GM12891 (cell line): Measurements from ENCODE around the gene GIT2.

Source experiments
- DNase-seq: peaks from one replicate; pipeline ENCODE4 v3.0.0; 2011; ENCODE audit warnings: low spot score; ENCODE audit not compliant: insufficient read length
- FAIRE-seq: peaks from 2 replicates; lab custom pipeline; 2011; peaks lifted over from hg19 to GRCh38; lab: Jason Lieb, UNC
- PAX5 ChIP-seq: IDR thresholded peaks from 2 replicates; pipeline ENCODE4 v1.6.1; 2011; ENCODE audit warnings: low read length, moderate library complexity, mild to moderate bottlenecking; ENCODE audit not compliant: insufficient read depth, severe bottlenecking
- POLR2A ChIP-seq: IDR thresholded peaks from 2 replicates; pipeline ENCODE4 v1.6.1; 2011; ENCODE audit warnings: low read depth, low read length, control low read depth
- POLR2AphosphoS5 ChIP-seq: IDR thresholded peaks from 2 replicates; pipeline ENCODE4 v1.6.1; 2011; ENCODE audit warnings: low read depth, low read length, control low read depth
- POU2F2 ChIP-seq: IDR thresholded peaks from 2 replicates; pipeline ENCODE4 v1.6.1; 2011; ENCODE audit warnings: low read depth, mild to moderate bottlenecking, control low read depth, low read length, moderate library complexity
- SPI1 ChIP-seq: IDR thresholded peaks from 2 replicates; pipeline ENCODE4 v1.6.1; 2011; ENCODE audit warnings: low read depth, low read length, control low read depth
- TAF1 ChIP-seq: IDR thresholded peaks from 2 replicates; pipeline ENCODE4 v1.6.1; 2011; ENCODE audit warnings: low read depth, low read length, control low read depth

Gene GIT2

DNA sequence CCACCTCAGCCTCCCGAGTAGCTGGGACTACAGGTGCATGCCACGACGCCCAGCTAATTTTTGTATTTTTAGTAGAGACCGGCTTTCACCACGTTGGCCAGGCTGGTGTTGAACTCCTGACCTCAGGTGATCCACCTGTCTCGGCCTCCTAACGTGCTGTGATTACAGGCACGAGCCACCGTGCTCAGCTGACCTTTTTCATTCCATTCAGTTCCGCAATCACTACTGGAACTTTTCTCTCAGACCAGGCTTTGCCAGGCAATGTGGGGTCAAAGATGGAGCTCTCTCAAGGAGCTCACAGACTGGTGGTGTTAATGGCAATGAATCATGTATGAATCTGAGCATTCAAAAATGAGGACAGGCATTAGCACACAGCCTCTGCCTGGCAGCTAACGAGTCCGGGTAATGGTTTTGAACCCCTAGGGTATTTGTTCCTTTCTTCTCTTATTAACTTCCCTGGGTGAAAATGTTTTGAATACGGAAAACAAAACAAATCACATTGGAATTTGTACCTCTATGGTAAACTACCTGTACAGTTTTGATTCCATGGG is 105.5 kb downstream of the GIT2 start:
- FAIRE-seq (no peak), DNase-seq (no peak)
- TF ChIP-seq TAF1: no peak
- no peak for TF ChIP-seq PAX5
- no peak for TF ChIP-seq POU2F2
- TF ChIP-seq POLR2A: no peak
- no peak for TF ChIP-seq POLR2AphosphoS5
- TF ChIP-seq SPI1: no peak

DNA sequence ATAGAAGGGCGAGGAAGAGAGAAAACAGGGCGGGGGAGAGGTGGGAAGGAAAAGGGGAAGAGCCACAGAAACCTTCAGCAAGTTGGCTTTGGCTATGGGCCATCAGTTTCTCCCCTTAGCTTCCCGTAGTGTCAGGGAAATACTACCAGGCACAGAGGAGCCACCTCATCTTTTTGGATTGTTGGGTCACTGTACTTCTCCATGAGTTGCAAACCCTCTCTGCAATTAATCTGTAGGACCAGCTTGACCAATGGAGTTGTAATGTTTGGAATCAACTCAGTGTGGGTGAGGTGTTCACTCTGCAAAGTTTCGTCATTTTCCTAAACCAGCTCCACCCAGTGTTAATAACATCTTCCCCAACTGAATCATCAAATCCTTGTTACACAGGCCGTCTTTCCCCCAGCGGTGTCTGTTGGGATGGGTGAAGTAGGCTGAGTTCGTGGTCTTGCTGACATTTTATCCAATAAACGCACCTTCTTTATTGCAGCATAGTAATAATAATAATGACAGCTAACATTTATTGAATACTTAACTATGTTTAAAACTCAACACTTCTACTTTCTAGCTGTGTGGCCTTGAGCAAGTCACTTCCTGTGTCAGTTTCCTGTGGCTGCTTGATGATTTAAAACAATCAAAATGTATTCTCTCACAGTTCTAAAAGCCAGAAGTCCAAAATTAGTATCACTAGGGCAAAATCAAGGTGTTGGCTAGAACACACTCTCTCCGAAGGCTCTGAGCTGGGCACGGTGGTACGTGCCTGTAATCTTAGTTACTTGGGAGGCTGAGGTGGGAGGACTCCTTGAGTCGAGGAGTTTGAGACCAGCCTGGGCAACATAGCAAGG is 107.8 kb downstream of the GIT2 start:
- DNase-seq (no peak), FAIRE-seq (peak; percentile 48)
- no peak for TF ChIP-seq PAX5
- TF ChIP-seq SPI1: peak; percentile 25; the same call in 1 of the 2 replicates
- no peak for TF ChIP-seq TAF1

- TF ChIP-seq POLR2A: no peak
- no peak for TF ChIP-seq POU2F2
- no peak for TF ChIP-seq TAF1
- TF ChIP-seq POLR2AphosphoS5: no peak
- TF ChIP-seq SPI1: no peak
- no peak for TF ChIP-seq PAX5
Measured at GRCh38 chr12:109885616-109886015, 110.6 kb downstream of the GIT2 start.

DNA sequence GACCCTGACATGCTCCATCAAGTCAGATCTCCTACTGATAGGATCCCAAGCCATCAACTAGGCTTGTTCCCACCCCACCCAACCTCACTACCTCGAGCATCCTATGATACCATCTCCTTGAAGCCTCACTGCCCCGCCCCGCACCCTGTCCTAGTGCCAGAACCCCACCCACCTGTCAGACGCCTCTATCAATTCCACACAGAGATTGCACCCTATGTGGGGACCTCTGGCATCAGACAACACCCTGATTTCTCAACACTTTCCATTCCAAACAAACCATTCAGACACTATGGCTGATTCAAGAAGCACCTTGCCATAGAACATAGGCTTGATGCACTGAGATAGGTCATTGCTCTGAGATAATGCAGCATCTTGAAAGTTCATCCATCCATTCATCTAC is 112.7 kb downstream of the GIT2 start:
- no peak for DNase-seq
- no peak for FAIRE-seq
- no peak for TF ChIP-seq POU2F2
- TF ChIP-seq PAX5: no peak
- no peak for TF ChIP-seq TAF1
- TF ChIP-seq POLR2AphosphoS5: no peak
- no peak for TF ChIP-seq POLR2A
- no peak for TF ChIP-seq SPI1

More at GRCh38 chr12:109885616-109886015, 110.6 kb downstream of the GIT2 start:
- no peak for DNase-seq
- no peak for FAIRE-seq

DNA sequence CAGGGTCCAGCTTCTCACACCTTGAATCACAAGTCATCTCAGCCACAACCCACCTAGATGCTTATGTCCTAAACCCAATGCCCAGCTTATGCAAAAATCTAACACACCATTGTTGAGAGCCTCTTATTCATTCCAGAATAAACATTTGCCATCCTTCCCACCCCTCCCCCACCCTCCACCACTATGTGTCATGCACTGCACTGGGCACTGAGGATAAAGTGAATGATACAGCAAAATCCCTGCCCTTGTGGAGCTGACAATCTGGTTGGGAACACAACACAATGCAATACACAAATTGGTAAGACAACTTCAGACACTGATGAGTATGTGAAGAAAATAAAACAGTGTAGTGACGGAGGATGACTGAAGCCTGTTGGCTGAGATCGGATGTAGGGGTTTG is 114.4 kb downstream of the GIT2 start:
- TF ChIP-seq POU2F2: no peak
- TF ChIP-seq TAF1: no peak
- TF ChIP-seq SPI1: no peak
- TF ChIP-seq POLR2A: no peak
- TF ChIP-seq PAX5: no peak
- no peak for TF ChIP-seq POLR2AphosphoS5
- FAIRE-seq: no peak
- no peak for DNase-seq

DNA sequence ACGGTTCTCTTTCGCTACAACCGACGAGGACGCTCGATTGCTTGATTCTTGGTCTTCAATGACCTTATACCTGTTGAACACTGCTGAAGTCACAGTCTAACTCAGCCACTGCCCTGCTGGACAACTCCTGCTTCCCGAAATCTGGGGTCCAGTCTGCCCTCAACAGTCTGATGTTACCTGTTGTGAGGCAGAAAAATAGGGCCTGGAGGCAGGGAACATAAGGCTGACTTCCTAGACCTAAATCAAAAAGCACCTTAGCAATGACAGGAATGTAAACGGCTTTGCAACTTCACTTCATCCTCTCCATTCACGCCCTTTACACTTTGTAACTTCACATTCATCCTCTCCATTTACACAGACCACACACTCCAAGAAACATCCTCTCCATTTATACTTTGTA is 115.2 kb downstream of the GIT2 start:
- FAIRE-seq: peak; percentile 58
- DNase-seq: no peak
- no peak for TF ChIP-seq TAF1
- no peak for TF ChIP-seq SPI1
- TF ChIP-seq PAX5: no peak
- no peak for TF ChIP-seq POLR2AphosphoS5
- TF ChIP-seq POLR2A: no peak
- no peak for TF ChIP-seq POU2F2

- FAIRE-seq: peak; percentile 84
Measured at GRCh38 chr12:109880043-109880931, 115.9 kb downstream of the GIT2 start, which contains the start of gene GLTP. TSS of gene GLTP (minus strand) at chr12:109880541. CDS start at chr12:109880374, 167 bp downstream.

More at GRCh38 chr12:109880043-109880931, 115.9 kb downstream of the GIT2 start, which contains the start of gene GLTP:
- peak; percentile 97 for DNase-seq
- TF ChIP-seq PAX5 (peak; percentile 16), SPI1 (peak; percentile 50; the same call in 1 of the 2 replicates), POU2F2 (no peak)
